Ishikawa (cell line): ENCODE results near the gene SLC6A3.

Source experiments
- CEBPB ChIP-seq: IDR thresholded peaks from 2 replicates; pipeline ENCODE4 v1.6.1; 2012
- CREB1 ChIP-seq: IDR thresholded peaks from 2 replicates; pipeline ENCODE4 v1.6.1; 2012; ENCODE audit warnings: low read depth
- EGR1 ChIP-seq: IDR thresholded peaks from 2 replicates; pipeline ENCODE4 v1.6.1; 2012
- EP300 ChIP-seq: IDR thresholded peaks from 2 replicates; pipeline ENCODE4 v1.6.1; 2012; ENCODE audit warnings: borderline replicate concordance
- FOXM1 ChIP-seq: IDR thresholded peaks from 2 replicates; pipeline ENCODE4 v1.6.1; 2012; ENCODE audit warnings: low read depth, borderline replicate concordance
- MAX ChIP-seq: IDR thresholded peaks from 2 replicates; pipeline ENCODE4 v1.6.1; 2012
- NFIC ChIP-seq: IDR thresholded peaks from 2 replicates; pipeline ENCODE4 v1.6.1; 2012
- RAD21 ChIP-seq: IDR thresholded peaks from 2 replicates; pipeline ENCODE4 v1.6.1; 2012; ENCODE audit warnings: low read depth
- REST ChIP-seq: IDR thresholded peaks from 2 replicates; pipeline ENCODE4 v1.6.1; 2012; ENCODE audit warnings: low read depth, mild to moderate bottlenecking
- TAF1 ChIP-seq: IDR thresholded peaks from 2 replicates; pipeline ENCODE4 v1.6.1; 2012; ENCODE audit warnings: low read depth, mild to moderate bottlenecking
- TCF12 ChIP-seq: IDR thresholded peaks from 2 replicates; pipeline ENCODE4 v1.6.1; 2012; ENCODE audit warnings: low read depth
- TEAD4 ChIP-seq: IDR thresholded peaks from 2 replicates; pipeline ENCODE4 v1.6.1; 2012
- USF1 ChIP-seq: IDR thresholded peaks from 2 replicates; pipeline ENCODE4 v1.6.1; 2012
- ZBTB7A ChIP-seq: IDR thresholded peaks from 2 replicates; pipeline ENCODE4 v1.6.1; 2012; ENCODE audit warnings: low read depth

The SLC6A3 gene

GRCh38 chr5:1390333-1390732 lies 54.9 kb downstream of the SLC6A3 start:
- TF ChIP-seq FOXM1, result no peak
- no peak for TF ChIP-seq CREB1
- TF ChIP-seq EP300, result no peak
- TF ChIP-seq REST, result no peak
- TF ChIP-seq TAF1, result no peak
- TF ChIP-seq ZBTB7A, result no peak
- TF ChIP-seq RAD21, result no peak
- no peak for TF ChIP-seq TEAD4
- no peak for TF ChIP-seq TCF12
- TF ChIP-seq MAX, result no peak
- no peak for TF ChIP-seq CEBPB
- no peak for TF ChIP-seq USF1

- TF ChIP-seq RAD21, result no peak
- no peak for TF ChIP-seq TAF1
- no peak for TF ChIP-seq CEBPB
- no peak for TF ChIP-seq NFIC
- no peak for TF ChIP-seq USF1
- TF ChIP-seq ZBTB7A, result no peak
- TF ChIP-seq TCF12, result no peak
- TF ChIP-seq EP300, result no peak
- TF ChIP-seq FOXM1, result no peak
- no peak for TF ChIP-seq REST
Observed at GRCh38 chr5:1388383-1388967, 56.8 kb downstream of the SLC6A3 start.

GRCh38 chr5:1387876-1388275 lies 57.4 kb downstream of the SLC6A3 start:
- TF ChIP-seq CEBPB (no peak), FOXM1 (no peak)

GRCh38 chr5:1387059-1387755 lies 58.0 kb downstream of the SLC6A3 start:
- TF ChIP-seq EGR1, result no peak
- TF ChIP-seq CREB1, result no peak

- TF ChIP-seq REST (no peak), EP300 (no peak), NFIC (no peak), MAX (peak; percentile 94), TAF1 (0 out of 2 replicates have a peak, but pooled peaks have one; percentile 3)
Observed at GRCh38 chr5:1386274-1386717, 58.9 kb downstream of the SLC6A3 start.
